HG02884 (cell line): ENCODE data around the gene HMCN1.

Experiments
- ATAC-seq: cut with Tn5 transposase; IDR thresholded peaks from one replicate; pipeline ENCODE4 v1.9.1; 2021; ENCODE audit warnings: mild to moderate bottlenecking, moderate library complexity; ENCODE audit not compliant: unreplicated experiment

The HMCN1 gene

DNA sequence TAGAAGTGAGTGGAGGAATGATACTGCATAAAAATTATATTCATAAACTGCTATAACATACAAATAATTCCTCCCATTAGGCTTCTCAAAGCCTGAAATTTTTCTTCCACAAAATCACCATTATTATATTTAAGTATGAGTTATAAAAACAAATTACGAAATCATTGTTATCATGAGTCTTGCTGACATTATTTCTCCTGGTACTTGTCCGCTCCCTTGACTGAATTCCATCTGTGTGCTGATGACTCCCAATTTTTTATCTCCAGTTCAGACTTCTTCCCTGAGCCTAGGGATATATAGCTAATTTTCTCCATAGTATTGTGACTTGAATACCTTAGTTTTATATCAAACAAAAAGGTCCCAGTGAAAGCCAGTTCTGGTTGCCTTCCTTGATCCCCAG lies 268.2 kb downstream of the HMCN1 start:
- ATAC-seq, result no peak

DNA sequence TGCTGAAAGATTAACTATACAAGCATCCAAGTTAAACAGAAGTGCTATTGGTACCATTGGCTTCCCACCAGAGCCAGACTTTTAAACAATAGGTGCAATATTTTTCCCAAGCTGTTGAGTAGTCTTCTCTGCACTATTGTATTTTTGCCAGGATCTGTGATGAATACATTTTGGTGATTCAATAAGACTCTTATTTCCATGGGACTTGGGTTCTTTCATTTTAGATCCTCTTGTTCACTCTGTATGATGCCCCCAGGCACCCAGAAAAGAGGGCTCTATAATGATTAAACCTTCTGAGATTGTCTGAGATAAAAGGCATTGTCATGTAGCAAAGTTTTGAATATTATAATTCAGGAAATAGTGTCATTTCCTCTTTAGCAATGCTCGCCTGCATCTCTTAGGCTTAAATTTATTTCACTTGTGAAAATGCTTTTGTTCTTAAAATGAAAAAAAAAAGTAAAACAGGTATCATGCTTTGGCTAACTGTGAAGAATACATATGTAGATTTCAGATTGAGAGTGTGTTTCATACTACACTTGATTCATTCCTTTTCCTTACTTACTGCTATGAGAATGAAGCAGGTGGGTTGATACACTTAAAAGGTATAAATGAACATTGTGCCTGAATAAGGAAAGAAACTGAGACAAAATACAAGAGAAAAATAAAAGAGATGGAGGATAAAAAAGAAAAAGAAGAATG lies 275.0 kb downstream of the HMCN1 start:
- ATAC-seq, result no peak

DNA sequence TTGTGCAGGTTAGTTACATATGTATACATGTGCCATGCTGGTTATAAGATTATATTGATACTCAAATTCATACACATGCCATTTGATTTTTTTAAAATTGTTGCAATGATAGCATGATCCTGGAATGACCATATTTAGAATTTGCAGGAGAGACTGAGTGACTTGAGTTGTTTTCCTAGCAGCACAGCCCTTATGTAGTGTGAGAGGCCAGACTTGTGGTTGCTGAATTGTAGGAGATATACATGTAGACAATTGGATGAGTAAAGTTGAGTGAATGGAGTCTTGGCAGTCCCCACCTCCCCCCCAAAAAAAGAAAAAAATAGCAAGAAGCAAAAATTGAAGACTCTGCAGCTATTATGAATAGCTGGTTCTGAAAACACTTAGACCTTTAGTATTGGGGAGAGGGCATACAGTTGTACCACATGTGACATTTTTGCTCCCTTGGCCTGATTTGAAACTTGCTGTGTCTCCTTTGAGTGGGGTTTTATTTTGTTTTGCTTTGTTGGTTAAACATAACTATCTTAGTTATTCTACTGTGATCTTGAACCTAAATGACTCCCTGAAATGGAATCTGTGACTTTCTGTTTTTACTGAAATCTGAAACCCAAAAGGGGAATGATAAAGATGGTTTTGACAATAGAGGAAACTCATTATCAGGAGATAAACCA lies 280.3 kb downstream of the HMCN1 start:
- no peak for ATAC-seq

DNA sequence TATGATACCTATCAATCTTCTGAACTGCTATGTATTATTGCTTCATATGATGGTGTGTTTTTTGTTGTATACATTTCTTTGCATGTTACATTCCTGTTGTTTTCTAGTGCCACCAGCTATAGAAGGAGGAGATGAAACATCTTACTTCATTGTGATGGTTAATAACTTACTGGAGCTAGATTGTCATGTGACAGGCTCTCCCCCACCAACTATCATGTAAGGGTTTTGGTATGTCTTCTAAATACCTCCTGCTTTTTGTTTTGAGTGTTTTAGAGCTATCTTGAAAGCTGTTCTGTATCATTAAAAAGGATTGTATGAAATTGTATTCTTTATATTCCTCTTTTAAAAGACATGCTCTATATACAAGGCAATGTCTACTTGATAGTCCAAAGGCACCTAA lies 282.7 kb downstream of the HMCN1 start:
- no peak for ATAC-seq

DNA sequence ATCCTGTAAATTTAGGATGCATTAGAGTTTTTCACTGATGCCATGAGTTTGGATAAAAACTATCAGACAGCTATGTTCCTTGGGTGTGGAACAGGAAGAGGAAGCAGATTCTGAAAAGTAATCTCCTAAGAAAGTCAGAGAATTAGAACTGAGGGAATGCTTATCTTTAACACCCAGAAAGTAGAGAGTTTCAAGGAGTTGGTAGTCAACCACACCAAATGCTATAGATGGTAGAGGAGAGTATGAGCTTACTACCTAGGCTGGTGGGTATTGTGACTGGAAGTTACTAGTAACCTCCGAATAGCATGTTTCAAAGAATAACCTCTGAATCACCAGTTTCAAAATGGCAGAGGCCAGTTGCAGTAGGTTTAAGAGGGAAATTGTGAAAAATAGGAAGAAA lies 288.0 kb downstream of the HMCN1 start:
- no peak for ATAC-seq

DNA sequence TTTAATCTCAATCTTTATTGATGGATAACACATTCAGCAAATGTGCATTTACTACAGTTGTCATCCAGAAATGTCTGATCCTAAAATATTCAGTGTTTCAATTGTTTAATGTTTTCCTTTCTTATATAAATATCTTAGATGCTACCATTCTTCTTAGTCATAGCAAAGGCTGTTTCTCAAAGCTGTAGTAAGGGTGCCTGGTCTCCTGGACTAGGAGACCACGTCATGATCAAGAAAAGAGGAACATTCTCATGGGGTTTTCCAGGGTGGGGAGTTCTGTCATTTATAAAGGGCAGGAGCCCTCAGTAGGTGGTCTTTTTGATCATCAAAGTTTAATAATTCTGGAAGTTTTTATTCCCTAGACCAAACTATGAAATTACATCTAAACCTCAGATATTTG lies 292.8 kb downstream of the HMCN1 start:
- ATAC-seq, result no peak

DNA sequence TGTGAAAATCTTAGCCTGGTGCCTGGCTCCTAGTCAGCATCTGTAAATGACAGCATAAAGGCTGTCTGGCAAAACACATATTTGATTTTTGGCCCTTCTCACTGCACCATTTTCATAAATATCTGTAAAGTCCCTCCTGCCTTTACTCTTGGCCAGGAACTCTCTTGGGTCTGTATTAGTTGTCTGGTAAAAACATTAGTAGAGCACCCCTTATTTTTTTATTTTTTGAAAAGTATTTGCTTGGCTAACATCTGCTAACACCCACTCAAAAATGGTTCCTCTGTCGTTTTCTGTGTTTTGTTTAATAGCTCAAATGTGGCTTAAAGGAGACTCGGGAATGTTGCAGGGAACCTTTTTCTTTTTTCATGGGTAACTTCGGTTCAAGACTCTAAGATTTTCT lies 293.4 kb downstream of the HMCN1 start:
- no peak for ATAC-seq

DNA sequence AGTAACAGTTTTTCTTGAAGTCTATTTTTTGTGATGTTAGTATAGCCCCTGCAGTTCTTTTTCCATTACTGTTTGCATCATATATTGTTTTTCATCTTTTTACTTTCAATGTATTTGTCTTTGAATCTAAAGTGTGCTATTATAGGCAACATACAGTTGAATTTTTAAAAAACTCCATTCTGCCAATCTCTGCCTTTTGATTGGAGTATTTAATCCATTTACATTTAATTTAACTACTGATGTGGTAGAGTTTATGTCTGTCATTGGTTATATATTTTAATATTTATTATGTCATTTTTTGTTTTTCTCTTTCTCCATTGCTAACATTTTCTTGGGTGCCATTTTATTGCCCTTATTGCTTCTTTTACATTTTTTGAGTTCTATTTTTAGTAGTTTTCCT lies 296.3 kb downstream of the HMCN1 start:
- ATAC-seq, result no peak

DNA sequence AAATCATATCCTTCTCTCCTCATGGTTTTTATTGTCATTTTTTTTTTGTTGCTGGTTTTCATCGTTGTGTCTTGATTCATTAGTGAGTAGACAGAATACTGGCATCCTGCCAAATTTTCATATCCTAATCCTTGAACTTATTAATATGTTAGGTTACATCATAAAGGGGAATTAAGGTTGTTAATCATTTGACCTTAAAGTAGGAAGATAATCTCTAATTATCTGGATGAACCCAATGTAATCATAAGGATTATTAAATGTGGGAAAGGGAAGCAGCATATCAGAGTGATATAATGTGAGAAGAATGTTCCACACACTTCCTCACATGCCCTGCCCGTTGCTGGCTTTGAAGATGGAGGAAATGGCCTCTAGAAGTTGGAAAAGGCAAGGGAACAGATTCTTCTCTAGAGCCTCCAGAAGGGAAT lies 299.7 kb downstream of the HMCN1 start:
- ATAC-seq, result no peak

DNA sequence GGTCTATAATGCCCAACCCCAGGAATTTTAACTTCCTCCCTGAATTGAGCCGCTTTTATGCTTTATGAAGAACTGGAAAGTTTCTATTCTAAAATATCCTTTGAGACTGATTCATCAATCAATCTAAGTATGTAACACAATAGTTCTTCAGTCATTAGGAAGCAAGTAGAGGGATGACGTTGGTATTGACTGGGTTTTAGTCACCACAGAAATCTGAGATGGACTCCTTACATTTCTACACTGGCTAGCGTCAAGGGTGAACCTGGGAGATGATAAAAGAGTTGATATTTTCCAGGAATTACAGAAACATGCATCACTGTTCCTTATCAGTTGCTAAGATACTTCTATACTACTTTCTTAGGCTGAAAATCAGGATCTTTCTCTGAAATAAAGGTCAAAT lies 308.0 kb downstream of the HMCN1 start:
- no peak for ATAC-seq

DNA sequence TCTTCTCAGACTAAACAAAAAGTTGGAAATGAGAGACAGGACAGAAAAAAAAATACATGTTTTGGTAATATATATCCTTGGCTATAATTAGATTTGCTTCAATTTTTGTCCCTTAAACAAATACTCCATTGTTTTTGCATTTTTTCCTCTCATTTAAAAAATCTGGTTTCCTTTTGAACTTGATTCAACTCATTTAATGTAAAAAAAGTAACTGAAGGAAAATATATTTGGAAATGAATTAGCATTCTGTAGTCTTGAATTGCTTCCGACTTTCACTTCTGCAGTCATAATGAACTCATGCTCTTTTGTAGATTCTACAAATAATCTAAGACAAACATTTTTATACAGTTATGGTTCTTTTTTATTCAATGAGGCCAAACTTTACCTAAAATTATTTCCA lies 309.1 kb downstream of the HMCN1 start:
- ATAC-seq, result no peak

DNA sequence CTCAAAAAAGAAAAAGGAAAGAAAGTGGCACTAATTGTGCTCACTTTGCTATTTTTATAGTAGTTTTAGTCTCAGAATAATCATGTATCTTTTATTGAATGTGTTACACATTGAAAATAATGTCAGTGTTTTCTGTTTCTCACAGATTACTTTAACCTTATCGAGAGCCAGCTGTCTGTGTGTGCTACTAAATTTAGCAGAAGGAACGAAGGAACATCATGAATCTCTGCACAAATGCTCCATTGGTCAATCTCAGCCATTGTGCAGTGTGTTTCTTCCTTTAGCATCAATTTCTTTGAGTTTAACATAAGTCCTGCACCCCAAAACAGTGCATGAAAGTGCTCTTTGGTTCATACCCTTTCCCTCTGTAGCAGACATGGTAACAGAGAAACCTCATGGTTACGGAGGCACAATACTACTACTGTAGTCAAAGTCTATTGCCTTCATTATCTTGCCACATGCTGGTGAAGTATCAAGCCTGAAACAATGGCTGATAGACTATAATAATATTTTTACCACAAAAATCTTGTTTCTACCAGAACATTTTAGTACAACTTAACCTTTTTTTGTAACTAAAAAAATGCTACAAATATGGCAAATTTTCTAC lies 310.0 kb downstream of the HMCN1 start:
- ATAC-seq, result no peak

DNA sequence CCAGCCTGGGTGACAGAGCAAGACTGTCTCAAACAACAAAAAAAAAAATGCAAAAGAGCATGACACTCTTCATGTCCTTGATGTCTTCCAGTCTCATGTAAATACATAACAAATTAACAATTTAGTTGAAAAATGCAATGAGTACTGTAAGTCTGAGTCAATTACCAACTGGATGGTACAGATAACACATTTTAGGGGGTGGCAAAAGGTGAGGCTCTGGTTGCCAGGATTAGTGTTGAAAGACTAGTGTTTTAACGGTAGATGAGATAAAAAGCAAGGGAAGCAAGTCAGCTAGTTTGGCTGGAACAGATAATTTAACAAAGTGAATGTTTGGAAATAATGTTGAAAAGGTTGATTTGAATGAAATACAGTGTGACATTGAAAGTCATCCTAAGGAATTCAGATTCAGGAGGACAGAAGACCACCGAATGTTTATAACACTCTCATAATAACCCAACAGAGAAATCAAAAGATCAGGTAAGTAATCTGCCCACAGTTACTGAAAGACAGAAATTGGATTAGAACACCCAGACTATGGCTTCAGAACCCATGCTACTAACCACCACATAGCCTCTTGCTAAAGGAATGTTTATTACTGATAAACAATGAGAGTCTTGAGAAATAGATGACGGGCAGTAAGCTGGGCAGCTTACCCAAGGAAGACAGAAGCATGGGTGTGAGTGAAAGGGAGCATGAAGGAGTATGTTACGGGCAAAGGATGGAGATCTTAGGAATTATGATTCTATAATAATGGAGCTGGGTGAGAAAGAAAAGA lies 312.4 kb downstream of the HMCN1 start:
- no peak for ATAC-seq

DNA sequence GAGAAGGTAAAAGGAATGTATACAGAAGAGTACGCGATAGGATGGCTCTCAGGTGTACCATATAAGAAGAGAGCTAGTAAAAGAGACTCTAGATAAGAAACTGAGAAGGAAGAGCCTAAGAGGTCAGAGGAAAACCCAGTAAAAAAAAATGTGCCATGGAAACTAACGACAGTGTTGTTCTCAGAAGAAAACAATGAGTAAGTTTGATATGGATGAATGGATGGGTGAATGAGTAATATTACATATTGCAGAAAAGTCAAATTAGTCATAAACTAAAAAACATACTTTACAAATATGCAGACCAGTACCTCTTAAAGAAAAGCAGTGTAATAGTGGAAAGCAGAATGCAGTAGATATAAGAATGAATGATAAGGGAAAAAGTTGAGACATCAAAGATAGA lies 316.2 kb downstream of the HMCN1 start:
- ATAC-seq, result no peak

DNA sequence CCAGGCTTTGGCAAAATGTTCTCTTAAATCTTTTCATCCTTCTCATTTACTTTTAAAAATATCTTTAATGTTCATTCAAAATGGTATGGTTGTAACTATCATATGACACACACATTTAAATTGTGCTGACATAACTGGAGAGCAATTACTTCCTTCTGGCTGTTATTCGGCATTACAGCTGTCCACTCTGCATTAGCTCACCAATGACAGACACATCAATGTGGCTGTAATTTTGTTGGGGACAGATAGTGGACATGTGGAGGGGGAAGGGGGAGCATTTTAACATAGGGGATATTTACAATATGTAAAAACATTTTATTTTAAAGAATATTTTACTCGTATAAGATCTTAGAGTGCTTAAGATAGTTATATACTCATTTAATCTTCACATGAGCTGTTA lies 319.8 kb downstream of the HMCN1 start:
- no peak for ATAC-seq

DNA sequence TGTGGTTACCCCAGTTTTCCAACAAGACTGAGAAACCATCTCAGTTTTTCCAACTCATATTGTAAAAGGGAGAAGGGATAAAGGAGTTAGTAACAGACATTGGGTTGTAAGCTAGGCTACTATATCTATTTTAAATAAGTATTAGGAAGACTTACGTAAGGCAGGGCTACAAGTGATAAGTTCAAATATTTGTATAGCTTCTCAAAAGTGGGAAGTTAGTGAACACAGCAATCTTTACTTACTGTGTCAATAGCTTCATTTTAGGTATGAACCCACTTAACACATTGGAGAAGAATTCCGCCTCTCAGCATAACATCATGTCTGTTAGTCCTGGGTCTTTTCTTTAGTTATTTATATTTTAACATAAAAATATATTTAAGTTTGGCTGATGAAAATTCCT lies 320.7 kb downstream of the HMCN1 start:
- no peak for ATAC-seq

DNA sequence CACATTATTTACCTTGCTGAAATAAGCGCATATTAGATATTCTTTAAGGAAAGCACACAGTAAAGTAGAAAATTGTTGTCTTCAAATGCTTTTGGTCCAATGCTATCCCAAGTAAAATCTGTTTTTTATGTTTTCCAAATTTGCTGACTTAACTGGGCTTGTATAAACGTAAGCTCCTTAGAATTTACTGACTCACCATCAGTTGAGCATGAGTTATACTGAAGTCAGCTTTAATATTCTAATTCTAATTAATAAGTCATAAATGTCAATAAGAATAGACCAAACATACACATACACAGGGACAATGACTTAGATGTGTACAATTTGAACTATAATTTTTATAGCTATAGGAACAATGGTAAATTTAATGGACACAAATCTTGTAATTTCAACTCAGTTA lies 321.7 kb downstream of the HMCN1 start:
- no peak for ATAC-seq

DNA sequence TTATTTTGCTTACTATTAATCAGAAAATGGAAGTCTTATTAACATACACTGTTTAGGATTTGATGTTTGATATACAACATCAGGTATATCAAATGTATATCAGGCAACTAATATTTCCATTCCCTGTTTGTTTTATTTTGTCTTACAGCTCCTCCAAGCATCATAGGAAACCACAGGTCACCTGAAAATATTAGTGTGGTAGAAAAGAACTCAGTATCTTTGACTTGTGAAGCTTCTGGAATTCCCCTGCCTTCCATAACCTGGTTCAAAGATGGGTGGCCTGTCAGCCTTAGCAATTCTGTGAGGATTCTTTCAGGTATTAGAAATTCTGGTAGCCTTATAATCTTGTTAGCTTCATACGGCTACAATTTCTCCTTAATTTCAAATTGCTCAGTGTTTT lies 322.9 kb downstream of the HMCN1 start:
- no peak for ATAC-seq

DNA sequence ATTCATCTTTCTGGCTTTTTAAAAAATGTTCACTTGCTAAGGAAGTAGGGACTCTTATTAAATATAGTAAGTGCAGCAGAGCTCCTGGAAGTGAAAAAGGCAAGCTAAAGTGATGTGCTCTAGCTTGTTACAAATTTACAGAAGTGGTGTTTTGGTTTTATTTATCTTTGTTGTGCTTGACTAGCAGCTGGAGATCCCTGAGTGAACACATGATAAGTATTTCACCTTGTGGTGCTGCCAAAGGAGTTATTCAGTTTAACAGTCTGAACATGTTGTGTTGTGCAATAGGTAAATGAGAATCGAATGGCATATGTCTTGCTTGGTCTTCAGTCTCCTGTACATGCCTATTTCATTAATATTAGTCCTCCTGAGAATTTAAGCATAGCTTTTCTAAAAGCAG lies 325.1 kb downstream of the HMCN1 start:
- no peak for ATAC-seq

DNA sequence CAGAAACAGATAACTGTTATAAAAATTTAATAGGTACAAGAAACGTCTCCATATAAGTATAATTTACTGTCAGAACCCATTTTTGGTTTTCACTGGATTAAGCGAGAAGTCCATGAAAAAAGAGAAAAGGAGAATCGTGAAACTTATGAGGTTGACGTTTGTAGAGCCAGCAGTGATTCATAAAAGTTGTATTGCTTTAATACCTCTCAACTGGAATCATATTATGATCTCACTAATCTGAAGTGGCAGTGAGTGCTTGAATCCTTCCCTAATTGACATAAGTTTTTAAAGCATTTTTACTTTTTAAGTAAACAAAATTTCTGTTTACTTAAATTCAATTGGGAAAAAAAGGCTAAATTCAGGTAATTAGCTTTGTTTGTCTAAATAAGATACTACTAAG lies 325.6 kb downstream of the HMCN1 start:
- ATAC-seq, result no peak

DNA sequence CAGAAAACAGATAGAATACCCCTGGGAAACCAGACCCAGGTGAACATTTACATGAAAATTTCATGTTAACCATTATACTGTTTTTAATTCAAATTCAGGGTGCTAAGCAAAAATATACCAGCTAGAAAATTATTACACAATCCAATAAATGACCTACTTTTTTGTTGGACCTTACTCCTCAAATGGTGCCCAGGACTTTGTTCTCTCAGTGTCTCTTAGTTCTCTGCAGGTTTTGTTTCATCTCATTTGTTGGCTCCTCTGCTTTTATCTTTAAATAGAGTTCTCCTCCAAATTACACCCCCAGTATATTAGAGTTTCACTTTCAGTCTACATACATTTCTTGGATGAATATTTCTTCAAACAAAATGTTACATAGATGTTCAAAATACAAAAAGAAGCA lies 326.0 kb downstream of the HMCN1 start:
- ATAC-seq, result no peak
